WTC11 (cell line): Measurements from ENCODE around the gene ZNF407.

Experiments
- CREB1 ChIP-seq: sonication (generic); formaldehyde crosslinking; IDR thresholded peaks from 2 replicates; pipeline ENCODE4 v1.8.0; 2023; ENCODE audit warnings: mild to moderate bottlenecking, missing genetic modification reagents
- MAX ChIP-seq: sonication (generic); formaldehyde crosslinking; IDR thresholded peaks from 2 replicates; pipeline ENCODE4 v1.8.0; 2022; ENCODE audit warnings: mild to moderate bottlenecking, missing genetic modification reagents
- MLX ChIP-seq: sonication (generic); formaldehyde crosslinking; IDR thresholded peaks from 2 replicates; pipeline ENCODE4 v1.8.1; 2023; ENCODE audit warnings: mild to moderate bottlenecking, missing genetic modification reagents, moderate library complexity
- SP1 ChIP-seq: sonication (generic); formaldehyde crosslinking; conservative IDR thresholded peaks from 2 replicates; pipeline ENCODE4 v1.8.1; 2022; ENCODE audit warnings: missing genetic modification reagents
- TEAD1 ChIP-seq: sonication (generic); formaldehyde crosslinking; IDR thresholded peaks from 2 replicates; pipeline ENCODE4 v1.8.0; 2022; ENCODE audit warnings: mild to moderate bottlenecking, missing genetic modification reagents
- USF2 ChIP-seq: sonication (generic); formaldehyde crosslinking; IDR thresholded peaks from 2 replicates; pipeline ENCODE4 v1.8.1; 2023; ENCODE audit warnings: mild to moderate bottlenecking, missing genetic modification reagents, moderate library complexity
- ZNF416 ChIP-seq: fragments of 250-450 bp; sonication (Bioruptor Pico); IDR thresholded peaks from 2 replicates; pipeline ENCODE4 v1.9.0; 2021; ENCODE audit warnings: mild to moderate bottlenecking, inconsistent platforms
- ZNF532 ChIP-seq: fragments of 250-450 bp; sonication (Bioruptor Pico); IDR thresholded peaks from 2 replicates; pipeline ENCODE4 v1.9.0; 2021; ENCODE audit warnings: mild to moderate bottlenecking, borderline replicate concordance
- TF ChIP-seq, protein P1 (sequence below): sonication (generic); formaldehyde crosslinking; IDR thresholded peaks from 2 replicates; pipeline ENCODE4 v1.8.0; 2022; ENCODE audit warnings: mild to moderate bottlenecking, missing genetic modification reagents
- TF ChIP-seq, protein P2 (sequence below): fragments of 200-600 bp; IDR thresholded peaks from 2 replicates; pipeline ENCODE4 v1.8.0; 2022; ENCODE audit warnings: antibody characterized with exemption
- TF ChIP-seq, protein P3 (sequence below): fragments of 250-450 bp; sonication (Bioruptor Pico); IDR thresholded peaks from 2 replicates; pipeline ENCODE4 v2.1.2; 2022; ENCODE audit warnings: mild to moderate bottlenecking, moderate library complexity
- TF ChIP-seq, protein P4 (sequence below): sonication (generic); formaldehyde crosslinking; IDR thresholded peaks from 2 replicates; pipeline ENCODE4 v1.8.1; 2022; ENCODE audit warnings: low read depth, mild to moderate bottlenecking, moderate library complexity, missing genetic modification reagents, borderline replicate concordance
- TF ChIP-seq, protein P5 (sequence below): sonication (generic); formaldehyde crosslinking; conservative IDR thresholded peaks from 2 replicates; pipeline ENCODE4 v1.8.1; 2022; ENCODE audit warnings: mild to moderate bottlenecking, missing genetic modification reagents

- TF ChIP-seq MAX (CRISPR knock-in tag) = 0 out of 2 replicates have a peak, but pooled peaks have one; percentile 15
- no peak for TF ChIP-seq TEAD1 (CRISPR knock-in tag)
- TF ChIP-seq SP1 = no peak
- TF ChIP-seq, protein P1, sequence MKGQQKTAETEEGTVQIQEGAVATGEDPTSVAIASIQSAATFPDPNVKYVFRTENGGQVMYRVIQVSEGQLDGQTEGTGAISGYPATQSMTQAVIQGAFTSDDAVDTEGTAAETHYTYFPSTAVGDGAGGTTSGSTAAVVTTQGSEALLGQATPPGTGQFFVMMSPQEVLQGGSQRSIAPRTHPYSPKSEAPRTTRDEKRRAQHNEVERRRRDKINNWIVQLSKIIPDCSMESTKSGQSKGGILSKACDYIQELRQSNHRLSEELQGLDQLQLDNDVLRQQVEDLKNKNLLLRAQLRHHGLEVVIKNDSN = no peak
- TF ChIP-seq, protein P2, sequence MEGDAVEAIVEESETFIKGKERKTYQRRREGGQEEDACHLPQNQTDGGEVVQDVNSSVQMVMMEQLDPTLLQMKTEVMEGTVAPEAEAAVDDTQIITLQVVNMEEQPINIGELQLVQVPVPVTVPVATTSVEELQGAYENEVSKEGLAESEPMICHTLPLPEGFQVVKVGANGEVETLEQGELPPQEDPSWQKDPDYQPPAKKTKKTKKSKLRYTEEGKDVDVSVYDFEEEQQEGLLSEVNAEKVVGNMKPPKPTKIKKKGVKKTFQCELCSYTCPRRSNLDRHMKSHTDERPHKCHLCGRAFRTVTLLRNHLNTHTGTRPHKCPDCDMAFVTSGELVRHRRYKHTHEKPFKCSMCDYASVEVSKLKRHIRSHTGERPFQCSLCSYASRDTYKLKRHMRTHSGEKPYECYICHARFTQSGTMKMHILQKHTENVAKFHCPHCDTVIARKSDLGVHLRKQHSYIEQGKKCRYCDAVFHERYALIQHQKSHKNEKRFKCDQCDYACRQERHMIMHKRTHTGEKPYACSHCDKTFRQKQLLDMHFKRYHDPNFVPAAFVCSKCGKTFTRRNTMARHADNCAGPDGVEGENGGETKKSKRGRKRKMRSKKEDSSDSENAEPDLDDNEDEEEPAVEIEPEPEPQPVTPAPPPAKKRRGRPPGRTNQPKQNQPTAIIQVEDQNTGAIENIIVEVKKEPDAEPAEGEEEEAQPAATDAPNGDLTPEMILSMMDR = no peak
- no peak for TF ChIP-seq CREB1 (CRISPR knock-in tag)
- TF ChIP-seq, protein P3, sequence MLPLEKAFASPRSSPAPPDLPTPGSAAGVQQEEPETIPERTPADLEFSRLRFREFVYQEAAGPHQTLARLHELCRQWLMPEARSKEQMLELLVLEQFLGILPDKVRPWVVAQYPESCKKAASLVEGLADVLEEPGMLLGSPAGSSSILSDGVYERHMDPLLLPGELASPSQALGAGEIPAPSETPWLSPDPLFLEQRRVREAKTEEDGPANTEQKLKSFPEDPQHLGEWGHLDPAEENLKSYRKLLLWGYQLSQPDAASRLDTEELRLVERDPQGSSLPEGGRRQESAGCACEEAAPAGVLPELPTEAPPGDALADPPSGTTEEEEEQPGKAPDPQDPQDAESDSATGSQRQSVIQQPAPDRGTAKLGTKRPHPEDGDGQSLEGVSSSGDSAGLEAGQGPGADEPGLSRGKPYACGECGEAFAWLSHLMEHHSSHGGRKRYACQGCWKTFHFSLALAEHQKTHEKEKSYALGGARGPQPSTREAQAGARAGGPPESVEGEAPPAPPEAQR (CRISPR knock-in tag) = no peak
- TF ChIP-seq USF2 (CRISPR knock-in tag) = no peak
- no peak for TF ChIP-seq ZNF416
- TF ChIP-seq, protein P4, sequence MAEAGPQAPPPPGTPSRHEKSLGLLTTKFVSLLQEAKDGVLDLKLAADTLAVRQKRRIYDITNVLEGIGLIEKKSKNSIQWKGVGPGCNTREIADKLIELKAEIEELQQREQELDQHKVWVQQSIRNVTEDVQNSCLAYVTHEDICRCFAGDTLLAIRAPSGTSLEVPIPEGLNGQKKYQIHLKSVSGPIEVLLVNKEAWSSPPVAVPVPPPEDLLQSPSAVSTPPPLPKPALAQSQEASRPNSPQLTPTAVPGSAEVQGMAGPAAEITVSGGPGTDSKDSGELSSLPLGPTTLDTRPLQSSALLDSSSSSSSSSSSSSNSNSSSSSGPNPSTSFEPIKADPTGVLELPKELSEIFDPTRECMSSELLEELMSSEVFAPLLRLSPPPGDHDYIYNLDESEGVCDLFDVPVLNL (CRISPR knock-in tag) = no peak
- TF ChIP-seq ZNF532 = no peak
- TF ChIP-seq MLX (CRISPR knock-in tag) = no peak
- TF ChIP-seq, protein P5, sequence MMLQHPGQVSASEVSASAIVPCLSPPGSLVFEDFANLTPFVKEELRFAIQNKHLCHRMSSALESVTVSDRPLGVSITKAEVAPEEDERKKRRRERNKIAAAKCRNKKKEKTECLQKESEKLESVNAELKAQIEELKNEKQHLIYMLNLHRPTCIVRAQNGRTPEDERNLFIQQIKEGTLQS (CRISPR knock-in tag) = no peak
Measured at GRCh38 chr18:74597034-74597661, 522 bp upstream of the ZNF407 start.
